Neuron (in vitro differentiated cells): ENCODE results near the gene ATR.

Experiments
- H2AFZ ChIP-seq: one replicate; pipeline ENCODE4 v1.6.1; 2013; ENCODE audit warnings: low read depth, mild to moderate bottlenecking, inconsistent platforms, low read length, moderate library complexity
- H3K27me3 ChIP-seq: one replicate; pipeline ENCODE4 v1.6.1; 2013; ENCODE audit warnings: low read length; ENCODE audit not compliant: insufficient read depth
- H3K36me3 ChIP-seq: one replicate; pipeline ENCODE4 v1.6.1; 2013; ENCODE audit warnings: low read length; ENCODE audit not compliant: insufficient read depth
- H3K4me1 ChIP-seq: one replicate; pipeline ENCODE4 v1.6.1; 2013; ENCODE audit warnings: low read length; ENCODE audit not compliant: insufficient read depth
- H3K4me3 ChIP-seq: 2 replicates; pipeline ENCODE4 v1.5.1; 2013; ENCODE audit warnings: mild to moderate bottlenecking, low read length, moderate library complexity
- H3K9me3 ChIP-seq: one replicate; pipeline ENCODE4 v1.6.1; 2013; ENCODE audit warnings: low read length

ATR gene

DNA sequence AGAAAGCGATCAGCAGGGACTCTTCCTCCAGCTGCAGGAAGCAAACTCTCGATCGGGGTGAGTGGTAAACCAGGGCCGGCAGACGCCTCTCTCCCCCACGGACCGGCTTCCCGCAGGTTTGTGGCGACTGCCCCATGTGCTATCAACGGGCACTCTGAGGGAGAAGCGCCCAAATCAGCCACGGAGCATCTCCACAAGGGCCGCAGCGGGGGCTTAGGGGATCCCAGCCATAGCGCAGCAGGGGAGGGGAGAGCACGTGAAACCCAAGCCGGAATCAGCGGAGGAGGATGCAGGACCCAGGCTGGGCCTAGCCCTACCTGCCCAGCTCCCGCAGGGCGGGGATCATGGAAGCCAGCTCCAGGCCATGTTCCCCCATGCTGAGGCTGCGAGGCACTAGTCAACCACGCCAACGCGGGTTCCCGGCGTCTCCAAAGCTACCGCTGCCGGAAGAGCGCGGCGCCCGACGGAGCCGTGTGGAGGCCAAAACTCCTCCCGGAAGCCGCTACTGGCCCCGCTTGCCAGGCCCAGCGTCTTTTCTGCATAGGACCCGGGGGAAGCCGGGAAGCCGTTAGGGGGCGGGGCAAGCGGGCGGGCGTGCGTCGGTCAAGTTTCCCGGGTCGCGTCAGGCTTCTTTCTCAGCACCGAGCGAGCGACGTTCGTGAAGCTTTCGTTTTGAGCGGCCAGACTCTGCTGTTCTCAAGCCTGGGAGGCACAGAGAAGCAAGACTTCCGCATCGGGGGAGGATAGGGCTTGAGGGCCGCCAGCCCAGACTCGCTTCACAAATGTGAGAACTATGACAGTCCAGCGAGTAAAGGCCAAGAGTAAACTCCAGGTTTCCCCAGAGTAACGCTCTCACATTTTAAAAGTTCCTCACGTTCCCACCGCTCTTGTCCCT is at the start of gene ATR:
Gene ATR, minus strand, starts transcription at position 405 of the 895 bp plus-strand sequence. Its CDS starts 29 bp downstream, at position 376.
- Histone ChIP-seq H3K36me3 (no peaks in the 10 kb centered on the region), H3K9me3 (no peaks in the 10 kb centered on the region), H3K4me3 (peak within 1 kb of the TSS; percentile 91), H2AFZ (peak within 1 kb of the TSS; percentile 85), H3K27me3 (no peaks in the 10 kb centered on the region), H3K4me1 (peaks cover 19% of the 10 kb centered on the region)

DNA sequence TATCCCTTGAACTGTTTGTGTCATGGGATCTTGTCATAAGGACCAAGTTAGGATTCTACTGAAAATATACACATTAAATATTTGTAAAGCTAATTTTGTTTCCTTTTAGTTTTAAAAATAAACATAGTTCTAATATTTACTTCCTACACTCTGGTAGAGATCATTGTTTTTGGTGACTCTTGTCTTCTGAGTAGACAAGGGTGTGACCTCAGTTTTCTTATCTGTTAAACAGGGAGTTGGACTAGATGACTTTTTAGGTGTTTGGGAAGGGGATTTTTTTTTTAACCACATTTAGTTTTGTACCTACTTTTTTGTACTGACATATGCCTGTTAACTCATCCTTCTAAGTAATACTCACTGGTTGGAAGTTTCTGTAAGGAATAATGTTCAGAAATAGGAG is 48.4 kb upstream of the ATR start:
- Histone ChIP-seq H3K4me3 (no peak overlapping the region), H3K36me3 (no peaks in the 10 kb centered on the region), H2AFZ (no peak overlapping the region), H3K4me1 (no peaks in the 10 kb centered on the region), H3K27me3 (no peaks in the 10 kb centered on the region), H3K9me3 (no peaks in the 10 kb centered on the region)

DNA sequence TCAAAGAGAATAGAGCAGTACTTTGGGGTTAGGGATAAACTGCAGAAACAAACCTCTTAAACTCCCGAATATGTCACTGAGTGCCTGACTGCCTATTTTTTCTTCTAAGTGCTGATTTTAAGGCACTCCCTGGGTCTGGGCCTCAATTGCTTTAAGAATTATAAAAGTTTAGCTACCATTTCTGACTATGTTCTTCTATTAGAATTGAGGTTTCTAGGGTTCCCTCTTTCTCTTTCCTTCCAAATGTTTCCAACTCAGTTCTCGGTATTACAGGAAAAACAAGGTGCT is 46.6 kb upstream of the ATR start:
- Histone ChIP-seq H3K4me3 (no peak overlapping the region), H3K9me3 (no peaks in the 10 kb centered on the region), H3K36me3 (no peaks in the 10 kb centered on the region), H2AFZ (no peak overlapping the region), H3K27me3 (no peaks in the 10 kb centered on the region), H3K4me1 (no peaks in the 10 kb centered on the region)

DNA sequence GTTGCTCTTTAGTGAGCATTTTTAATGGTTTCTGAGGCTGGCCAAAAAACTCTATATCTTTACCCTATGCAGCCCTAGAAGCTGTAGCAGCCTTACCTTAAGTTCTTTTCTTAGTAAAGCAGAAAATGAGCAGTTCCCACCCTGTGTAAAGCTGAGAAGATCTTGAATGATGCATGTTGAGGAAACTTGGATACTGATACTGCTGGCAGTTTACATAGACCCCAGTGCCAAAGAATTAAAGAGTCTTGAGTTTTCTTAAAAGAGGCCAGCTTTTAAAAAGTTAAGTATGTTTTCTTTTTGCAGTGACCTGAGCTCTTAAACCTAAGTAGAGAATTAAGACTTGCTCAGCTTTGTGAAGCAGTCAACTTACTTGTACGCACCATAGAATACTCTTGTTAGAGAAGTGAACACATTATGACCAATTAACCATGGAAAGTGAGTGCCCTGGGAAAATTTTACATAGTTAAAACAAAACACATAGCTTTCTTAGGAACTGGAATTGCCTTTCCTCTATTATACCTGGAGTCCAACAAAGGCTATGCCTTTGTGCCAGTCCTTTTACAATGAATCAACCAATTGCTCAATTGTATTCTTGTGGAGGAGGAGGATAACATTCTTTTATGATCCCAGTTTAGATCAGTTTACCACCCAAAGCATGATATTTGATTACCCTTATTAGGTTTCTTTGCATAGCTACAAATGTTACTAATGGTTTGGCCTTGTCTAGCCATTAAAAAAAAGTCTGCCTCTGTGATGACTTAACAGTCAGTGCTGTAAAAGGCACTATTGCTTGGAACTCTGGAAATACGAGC is 46.0 kb upstream of the ATR start:
- H3K36me3 ChIP-seq = no peaks in the 10 kb centered on the region
- no peak overlapping the region for H3K4me3 ChIP-seq
- no peak overlapping the region for H2AFZ ChIP-seq
- no peaks in the 10 kb centered on the region for H3K4me1 ChIP-seq
- no peaks in the 10 kb centered on the region for H3K27me3 ChIP-seq
- no peaks in the 10 kb centered on the region for H3K9me3 ChIP-seq

DNA sequence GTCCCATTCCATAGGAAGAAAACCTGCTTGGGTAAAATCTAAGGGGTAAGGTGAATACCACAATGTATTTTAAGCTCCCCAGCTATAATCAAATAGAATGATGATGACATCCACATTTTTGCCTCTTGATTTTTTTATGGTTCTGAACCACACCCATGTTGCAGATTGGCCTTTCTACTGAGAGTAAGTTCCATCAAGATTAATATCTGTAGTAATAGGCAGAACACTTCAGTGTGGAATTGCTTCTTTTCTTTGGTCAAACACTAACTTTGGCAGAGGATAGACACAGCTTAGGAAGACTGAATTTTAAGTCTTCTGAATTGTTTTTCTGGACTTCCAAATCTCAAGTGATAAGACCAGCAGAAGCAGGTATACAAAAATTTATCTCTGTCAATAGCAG is 44.7 kb upstream of the ATR start:
- Histone ChIP-seq H3K4me1 (no peaks in the 10 kb centered on the region), H2AFZ (no peak overlapping the region), H3K9me3 (no peaks in the 10 kb centered on the region), H3K4me3 (no peak overlapping the region), H3K27me3 (no peaks in the 10 kb centered on the region), H3K36me3 (no peaks in the 10 kb centered on the region)

DNA sequence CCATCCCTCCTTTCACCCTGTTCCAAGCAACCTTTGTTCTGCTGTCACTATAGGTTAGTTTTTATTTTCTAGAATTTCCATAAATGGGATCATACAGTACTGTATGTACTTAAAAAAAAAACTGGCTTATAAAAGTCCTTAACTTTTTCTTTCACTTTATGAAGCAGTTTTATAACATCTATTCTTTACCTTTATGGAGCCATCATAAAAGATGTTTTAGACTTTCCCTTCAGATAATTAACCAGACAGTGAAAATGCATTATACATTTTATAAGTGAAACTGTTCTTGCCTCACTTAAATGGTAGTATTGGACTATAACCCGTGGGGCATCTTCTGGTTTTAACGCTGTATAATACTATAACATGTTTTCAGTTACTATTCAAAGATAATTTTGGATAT is 43.9 kb upstream of the ATR start:
- H3K27me3 ChIP-seq = no peaks in the 10 kb centered on the region

DNA sequence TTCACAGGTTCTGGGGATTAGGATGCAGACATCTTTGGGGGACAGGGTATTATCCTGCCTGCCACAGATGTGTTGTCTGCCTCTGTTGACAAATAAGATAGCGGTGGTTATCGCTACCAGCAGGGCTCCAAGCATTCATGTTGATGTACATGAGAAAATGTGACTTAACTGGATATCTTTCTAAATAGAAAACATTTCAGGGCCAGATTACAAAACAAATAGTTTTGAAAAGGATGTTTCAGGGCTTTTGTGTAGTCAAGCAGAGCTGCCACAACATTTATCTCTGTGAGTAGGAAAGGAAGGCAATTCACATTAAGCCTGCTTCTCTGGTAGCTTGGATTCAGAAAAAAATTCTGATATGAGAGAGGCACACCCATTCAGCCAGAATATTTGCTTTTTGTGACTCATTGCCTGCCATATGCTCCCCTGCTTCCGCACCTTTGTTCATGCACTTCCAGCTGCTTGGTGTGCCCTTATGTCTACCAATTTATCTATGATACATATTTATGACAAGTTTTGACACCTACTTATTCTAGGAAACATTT is 40.5 kb upstream of the ATR start:
- Histone ChIP-seq H3K36me3 (no peaks in the 10 kb centered on the region), H3K4me3 (no peak overlapping the region), H3K27me3 (no peaks in the 10 kb centered on the region), H2AFZ (no peak overlapping the region), H3K4me1 (no peaks in the 10 kb centered on the region), H3K9me3 (no peaks in the 10 kb centered on the region)

More for the DNA sequence above, 43.9 kb upstream of the ATR start:
- H3K4me3 ChIP-seq = no peak overlapping the region
- no peaks in the 10 kb centered on the region for H3K4me1 ChIP-seq
- H3K36me3 ChIP-seq = no peaks in the 10 kb centered on the region
- no peak overlapping the region for H2AFZ ChIP-seq
- H3K9me3 ChIP-seq = no peaks in the 10 kb centered on the region

DNA sequence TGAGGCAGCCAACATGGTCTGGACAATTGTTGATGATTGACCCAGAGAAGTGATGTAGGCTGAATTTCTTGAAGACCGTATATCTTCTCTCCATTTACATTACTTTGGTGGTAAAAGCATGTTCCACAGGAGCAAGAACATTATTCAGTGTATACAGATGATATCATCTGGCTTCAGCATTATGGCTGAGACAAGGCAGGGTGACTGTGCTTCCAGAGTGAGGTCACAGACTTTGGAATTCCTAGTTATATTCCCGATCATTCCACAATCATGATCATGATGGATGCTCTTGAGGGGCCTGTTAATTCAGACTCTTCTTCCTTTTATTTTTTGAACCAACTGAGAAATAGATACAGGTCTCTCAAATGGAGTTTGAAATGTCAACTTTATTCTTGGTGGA is 36.6 kb upstream of the ATR start:
- Histone ChIP-seq H2AFZ (no peak overlapping the region), H3K27me3 (no peaks in the 10 kb centered on the region), H3K9me3 (no peaks in the 10 kb centered on the region), H3K4me1 (no peaks in the 10 kb centered on the region), H3K36me3 (no peaks in the 10 kb centered on the region), H3K4me3 (no peak overlapping the region)

DNA sequence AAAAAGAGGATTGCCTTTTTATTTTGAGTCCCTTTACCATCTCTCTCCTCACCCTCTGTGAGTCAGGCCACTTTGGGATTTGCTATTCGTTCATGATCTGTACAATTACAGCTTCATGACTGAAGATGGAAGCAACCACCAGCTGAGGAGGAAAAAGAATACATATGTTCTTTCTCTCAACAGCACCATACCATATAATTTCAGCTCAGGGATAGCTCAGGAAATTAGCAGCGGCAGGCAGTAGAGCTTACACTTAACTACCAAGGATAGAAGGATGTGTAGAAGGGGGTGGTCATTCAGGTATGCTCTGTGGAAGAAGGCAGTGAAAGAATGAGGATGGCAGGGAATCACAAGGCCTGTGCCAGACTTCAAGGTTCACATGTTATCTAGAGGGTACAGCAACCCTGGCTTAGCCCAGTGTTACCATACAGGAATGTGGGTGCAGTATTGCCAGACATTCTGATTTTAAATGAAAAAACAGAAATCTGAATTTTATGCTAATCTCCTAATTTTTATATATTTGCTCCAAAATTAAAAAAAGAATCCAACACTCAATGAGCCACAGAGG is 35.6 kb upstream of the ATR start:
- no peak overlapping the region for H2AFZ ChIP-seq
- H3K4me1 ChIP-seq = no peaks in the 10 kb centered on the region
- H3K36me3 ChIP-seq = no peaks in the 10 kb centered on the region
- H3K9me3 ChIP-seq = no peaks in the 10 kb centered on the region
- no peaks in the 10 kb centered on the region for H3K27me3 ChIP-seq
- H3K4me3 ChIP-seq = no peak overlapping the region

DNA sequence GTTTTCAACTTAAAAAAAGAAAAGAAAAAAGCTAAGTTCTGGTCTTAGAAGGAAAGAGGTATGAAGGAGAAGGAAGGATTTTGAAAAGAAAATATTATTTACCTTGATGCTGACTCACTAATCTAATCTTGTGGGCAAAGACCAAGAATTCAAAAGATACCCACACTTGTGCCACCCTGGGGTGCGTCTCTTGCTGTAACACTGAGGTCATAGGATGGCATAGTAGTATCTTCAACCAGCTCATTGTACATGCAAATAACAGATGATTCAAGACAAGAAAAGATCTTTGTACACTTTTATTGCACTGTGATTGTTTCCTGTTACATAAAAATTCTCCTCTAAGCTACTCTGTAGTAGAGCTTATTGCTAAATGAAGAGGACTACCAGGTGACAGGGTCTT is 35.0 kb upstream of the ATR start:
- Histone ChIP-seq H3K27me3 (no peaks in the 10 kb centered on the region), H3K36me3 (no peaks in the 10 kb centered on the region), H3K4me1 (no peaks in the 10 kb centered on the region), H3K4me3 (no peak overlapping the region), H2AFZ (no peak overlapping the region), H3K9me3 (no peaks in the 10 kb centered on the region)

DNA sequence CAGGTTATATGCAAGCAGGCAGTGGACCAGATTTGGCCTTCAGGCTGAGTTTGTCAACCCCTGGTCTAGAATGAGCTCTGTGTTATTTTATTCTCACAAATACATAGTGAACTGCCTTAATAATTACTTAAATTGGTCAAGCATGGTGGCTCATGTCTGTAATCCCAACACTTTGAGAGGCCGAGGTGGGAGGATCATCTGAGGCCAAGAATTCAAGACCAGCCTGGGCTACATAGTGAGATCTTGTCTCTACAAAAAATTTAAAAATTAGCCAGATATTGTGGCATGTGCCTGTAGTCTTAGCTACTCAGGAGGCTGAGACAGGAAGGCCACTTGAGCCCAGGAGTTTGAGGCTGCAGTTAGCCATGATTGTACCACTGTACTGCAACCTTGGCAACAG is 32.7 kb upstream of the ATR start:
- H3K4me3 ChIP-seq = no peak overlapping the region
- H3K9me3 ChIP-seq = no peaks in the 10 kb centered on the region
- no peaks in the 10 kb centered on the region for H3K4me1 ChIP-seq
- no peaks in the 10 kb centered on the region for H3K27me3 ChIP-seq
- no peak overlapping the region for H2AFZ ChIP-seq
- H3K36me3 ChIP-seq = no peaks in the 10 kb centered on the region

DNA sequence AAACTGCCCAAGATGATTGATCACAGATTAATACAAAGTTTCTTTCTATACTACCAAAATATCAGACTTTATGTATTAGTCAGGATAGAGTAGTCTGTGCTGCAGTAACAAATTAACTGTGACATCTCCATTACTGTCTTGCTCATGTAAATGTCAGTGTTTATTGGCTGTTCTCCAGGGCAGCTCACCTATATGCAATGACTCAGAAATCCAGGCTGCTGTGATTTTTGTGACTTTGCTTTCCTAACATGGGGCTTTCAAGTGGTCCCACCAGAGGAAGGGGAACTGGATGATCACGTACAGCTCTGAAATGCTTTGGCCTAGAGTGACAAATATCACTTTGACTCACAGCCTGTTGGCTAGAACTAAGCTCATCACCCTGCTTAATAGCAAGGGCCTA is 30.6 kb upstream of the ATR start:
- H3K9me3 ChIP-seq = no peaks in the 10 kb centered on the region
- H3K27me3 ChIP-seq = no peaks in the 10 kb centered on the region
- no peaks in the 10 kb centered on the region for H3K36me3 ChIP-seq
- no peak overlapping the region for H3K4me3 ChIP-seq
- no peaks in the 10 kb centered on the region for H3K4me1 ChIP-seq
- no peak overlapping the region for H2AFZ ChIP-seq

DNA sequence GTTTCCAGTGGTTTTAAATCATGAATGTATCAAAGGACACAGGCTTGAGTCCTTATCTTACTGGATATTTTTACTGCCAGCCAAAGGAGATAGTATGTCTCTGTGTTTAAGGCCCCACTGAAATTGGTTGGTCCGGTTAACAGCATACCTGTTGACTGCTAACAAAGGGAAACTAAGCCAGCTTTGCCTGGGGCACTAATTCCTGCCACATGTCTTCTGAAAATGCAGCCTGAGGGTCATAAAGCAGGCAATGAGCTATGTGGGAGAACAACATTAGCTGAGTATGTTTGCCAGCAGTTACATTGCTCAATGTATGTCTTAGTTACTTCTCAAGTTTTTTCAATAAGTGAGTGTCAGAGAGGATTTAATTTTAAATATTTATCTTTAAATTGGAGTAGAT is 30.1 kb upstream of the ATR start:
- Histone ChIP-seq H2AFZ (no peak overlapping the region), H3K4me3 (no peak overlapping the region), H3K4me1 (no peaks in the 10 kb centered on the region), H3K9me3 (no peaks in the 10 kb centered on the region), H3K36me3 (no peaks in the 10 kb centered on the region), H3K27me3 (no peaks in the 10 kb centered on the region)
